Body of pancreas (tissue), 4 donors: ENCODE measurements around the gene RAD51B. TPM values are rescaled to one million over a fixed set of nuclear protein-coding genes. Genes with fewer than 3 reads are reported as not detected.
A peak's percentile ranks its signal among the peaks of the same experiment; 100 is the strongest.

Experiments used
- ATAC-seq: fragments of 150-250 bp; one replicate; pipeline ENCODE4 v1.9.1; 2016
- DNase-seq, 4 donors: peaks; one replicate each; pipeline ENCODE4 v3.0.0-alpha.2; 2019
- H3K27ac ChIP-seq, 4 donors: fragments of 200-600 bp; sonication (generic); 1 replicate in 3 of 4; 2 replicates in 1 of 4; pipeline versions ENCODE4 v1.5.1 to v1.6.1; 2016 to 2019; ENCODE audit warnings: mild to moderate bottlenecking in 1 of 4, mixed read lengths in 1 of 4, moderate library complexity in 1 of 4
- H3K27me3 ChIP-seq, 2 donors: fragments of 200-600 bp; sonication (generic); one replicate each; pipeline ENCODE4 v1.6.0; 2016; ENCODE audit warnings: mild to moderate bottlenecking in 1 of 2
- H3K36me3 ChIP-seq, 2 donors: fragments of 200-600 bp; sonication (generic); replicated peaks in 1 of 2; 2 replicates each; pipeline ENCODE4 v1.5.1; 2016; ENCODE audit warnings: low read depth in 2 of 2; ENCODE audit not compliant: insufficient read depth in 1 of 2
- H3K4me1 ChIP-seq: fragments of 200-600 bp; sonication (generic); one replicate; pipeline ENCODE4 v1.6.0; 2016
- H3K4me3 ChIP-seq, 2 donors: fragments of 200-600 bp; sonication (generic); 1 replicate in 1 of 2; 2 replicates in 1 of 2; pipeline ENCODE4 v1.5.1; 2016 to 2019
- H3K9me3 ChIP-seq, 3 donors: fragments of 200-600 bp; sonication (generic); 1 replicate in 2 of 3; 2 replicates in 1 of 3; pipeline ENCODE4 v1.5.1; 2016
- POLR2A ChIP-seq, 3 donors: fragments of 450-650 bp; IDR thresholded peaks; one replicate each; pipeline ENCODE4 v1.6.1; 2016; ENCODE audit warnings: antibody characterized with exemption in 3 of 3, mild to moderate bottlenecking in 2 of 3
- whole genome bisulfite sequencing, 2 donors: methylation state at CpG; one replicate each; pipeline ENCODE4 v1.1.5; 2017; 5-methylcytosine and 5-hydroxymethylcytosine counted together
- intact Hi-C: fragments of 100-400 bp; cut with DNase I; formaldehyde crosslinking; loops from one replicate; pipeline ENCODE4 v1.15.1; 2023
- total RNA-seq, 2 donors: library from RNA; depleted of rRNA; stranded (reverse); fragments of >200 nt; gene quantifications; one replicate each; pipeline ENCODE4 v1.1.0, GENCODE V29; 2016
- TF ChIP-seq, protein P1 (sequence below), 7 experiments: fragments of 450-650 bp in 4 of 7; fragments of 200-600 bp in 3 of 7; sonication (generic) in 3 of 7; IDR thresholded peaks; one replicate each; pipeline ENCODE4 v1.5.1; 2016 to 2019; ENCODE audit warnings: antibody characterized with exemption in 7 of 7

The RAD51B gene
- total RNA-seq, 2 donors from 2014 or later, result 12.2 to 29.6 TPM

DNA sequence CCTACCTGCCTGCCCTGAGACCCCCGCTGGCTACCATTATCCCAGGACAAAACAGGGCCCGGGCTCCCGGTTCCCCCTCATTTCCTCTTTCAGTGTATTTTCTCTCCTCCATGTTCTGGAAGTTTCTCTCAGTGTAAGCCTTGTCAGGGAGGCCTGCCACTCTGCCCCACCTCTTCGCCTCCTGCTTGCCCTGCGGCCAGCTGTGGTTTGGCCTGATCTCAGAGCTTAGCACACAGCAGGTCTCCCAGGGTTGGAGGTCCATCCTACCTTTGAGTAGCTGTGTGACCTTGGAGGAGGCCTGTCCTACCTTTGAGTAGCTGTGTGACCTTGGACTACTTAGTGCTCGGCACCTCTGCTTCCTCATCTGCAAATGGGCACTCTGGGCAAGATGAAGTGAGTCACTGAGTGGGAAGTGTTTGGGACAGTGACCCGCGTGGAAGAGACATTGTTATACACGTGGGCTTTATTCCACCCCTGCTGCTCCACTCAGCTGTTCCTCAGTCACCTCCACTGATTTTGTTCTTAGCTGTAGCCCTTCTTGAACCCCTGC, 760.6 kb downstream of the RAD51B start:
- H3K4me3 ChIP-seq, result no peak overlapping the region
- 69 to 85% methylated on average over 9 of the region's 9 CpGs for WGBS, 2 donors
- TF ChIP-seq POLR2A (IDR thresholded peaks at IDR 0.05), result no peak
- TF ChIP-seq, protein P1, sequence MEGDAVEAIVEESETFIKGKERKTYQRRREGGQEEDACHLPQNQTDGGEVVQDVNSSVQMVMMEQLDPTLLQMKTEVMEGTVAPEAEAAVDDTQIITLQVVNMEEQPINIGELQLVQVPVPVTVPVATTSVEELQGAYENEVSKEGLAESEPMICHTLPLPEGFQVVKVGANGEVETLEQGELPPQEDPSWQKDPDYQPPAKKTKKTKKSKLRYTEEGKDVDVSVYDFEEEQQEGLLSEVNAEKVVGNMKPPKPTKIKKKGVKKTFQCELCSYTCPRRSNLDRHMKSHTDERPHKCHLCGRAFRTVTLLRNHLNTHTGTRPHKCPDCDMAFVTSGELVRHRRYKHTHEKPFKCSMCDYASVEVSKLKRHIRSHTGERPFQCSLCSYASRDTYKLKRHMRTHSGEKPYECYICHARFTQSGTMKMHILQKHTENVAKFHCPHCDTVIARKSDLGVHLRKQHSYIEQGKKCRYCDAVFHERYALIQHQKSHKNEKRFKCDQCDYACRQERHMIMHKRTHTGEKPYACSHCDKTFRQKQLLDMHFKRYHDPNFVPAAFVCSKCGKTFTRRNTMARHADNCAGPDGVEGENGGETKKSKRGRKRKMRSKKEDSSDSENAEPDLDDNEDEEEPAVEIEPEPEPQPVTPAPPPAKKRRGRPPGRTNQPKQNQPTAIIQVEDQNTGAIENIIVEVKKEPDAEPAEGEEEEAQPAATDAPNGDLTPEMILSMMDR (IDR thresholded peaks at IDR 0.05), result no peak
- peak in 2 of 4 donors; percentile 33 to 45 for DNase-seq
- H3K27me3 ChIP-seq, result no peaks in the 10 kb centered on the region
- H3K4me1 ChIP-seq, result peaks cover 44% of the 10 kb centered on the region
- H3K36me3 ChIP-seq, result no peaks in the 10 kb centered on the region
- H3K9me3 ChIP-seq, result no peaks in the 10 kb centered on the region
- intact Hi-C loops, result no loop called here
- H3K27ac ChIP-seq, result no peak overlapping the region
- ATAC-seq, result peak; percentile 22

DNA sequence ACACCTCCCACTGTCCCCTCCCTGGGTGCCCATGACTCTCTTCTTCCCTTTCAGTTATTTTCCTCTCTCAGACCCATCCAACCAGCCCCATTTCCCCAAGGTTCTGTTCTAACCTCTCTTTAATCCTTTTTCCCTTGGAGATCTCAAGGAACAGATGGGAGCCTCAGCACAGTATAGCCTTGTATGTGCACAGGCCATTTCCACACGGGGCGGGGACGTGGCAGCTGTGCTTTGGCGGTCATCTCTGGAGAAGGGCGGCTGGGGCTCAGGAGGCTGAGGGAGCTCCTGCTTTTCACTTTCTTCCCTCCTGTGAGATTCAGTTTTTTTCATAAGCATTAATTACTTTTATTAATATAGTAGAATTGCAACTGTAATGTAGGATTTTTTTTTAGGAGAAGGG, 761.1 kb downstream of the RAD51B start:
- TF ChIP-seq, protein P1 (IDR thresholded peaks at IDR 0.05), result no peak
- TF ChIP-seq POLR2A (IDR thresholded peaks at IDR 0.05), result no peak
- Histone ChIP-seq H3K27ac (no peak overlapping the region), H3K9me3 (no peaks in the 10 kb centered on the region), H3K27me3 (no peaks in the 10 kb centered on the region), H3K36me3 (no peaks in the 10 kb centered on the region), H3K4me1 (peaks cover 46% of the 10 kb centered on the region), H3K4me3 (no peak overlapping the region)
- ATAC-seq (no peak), DNase-seq (no peak)
- intact Hi-C loops, result no loop called here
- WGBS, 2 donors, result 83 to 92% methylated on average over 5 of the region's 5 CpGs

DNA sequence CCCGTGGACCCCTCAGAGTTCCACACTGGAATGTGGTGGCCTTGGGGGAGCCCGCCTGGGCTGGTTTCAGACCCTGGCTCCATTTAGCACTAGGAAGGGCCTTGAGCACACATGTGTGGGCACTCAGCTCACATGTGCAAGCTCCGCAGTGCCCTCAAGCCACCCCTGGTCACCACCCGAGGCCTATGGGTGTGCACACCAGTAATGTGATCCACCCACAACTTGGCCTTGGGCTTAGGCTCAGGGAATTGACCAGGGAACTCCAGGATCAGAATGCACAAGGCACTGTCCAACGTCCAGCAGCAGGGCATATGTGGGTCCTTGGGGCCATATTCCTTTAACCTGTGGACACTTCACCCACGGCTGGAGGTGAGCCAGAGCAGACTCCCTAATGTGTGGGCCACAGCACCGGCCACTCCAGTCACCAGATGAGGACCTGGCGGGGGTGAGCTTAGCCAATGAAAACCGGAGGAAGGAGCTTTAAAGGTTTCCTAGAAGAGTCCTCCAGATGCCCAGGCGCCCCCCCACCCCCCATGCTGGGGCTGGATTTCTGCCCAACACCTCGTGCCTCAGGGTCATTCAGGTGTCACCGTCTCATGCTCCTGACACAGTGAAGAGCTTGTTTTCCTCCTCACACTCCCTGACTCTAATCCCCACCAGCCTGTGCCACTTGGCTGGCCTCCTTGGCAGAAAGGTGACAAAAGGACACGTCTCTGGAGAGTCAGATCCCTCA, 764.1 kb downstream of the RAD51B start:
- peak in 3 of 4 donors; percentile 41 to 62 (median 42) for DNase-seq
- TF ChIP-seq, protein P1 (IDR thresholded peaks at IDR 0.05), result no peak
- no peak for TF ChIP-seq POLR2A (IDR thresholded peaks at IDR 0.05)
- Histone ChIP-seq H3K27me3 (no peaks in the 10 kb centered on the region), H3K27ac (peak overlapping the region; percentile 8 to 46 (median 32)), H3K4me3 (no peak overlapping the region), H3K4me1 (peaks cover 38% of the 10 kb centered on the region), H3K9me3 (no peaks in the 10 kb centered on the region), H3K36me3 (no peaks in the 10 kb centered on the region)
- peak; percentile 43 for ATAC-seq
- WGBS, 2 donors, result 53 to 59% methylated on average over 9 to 12 of the region's 13 CpGs
- intact Hi-C loops, result no loop called here

DNA sequence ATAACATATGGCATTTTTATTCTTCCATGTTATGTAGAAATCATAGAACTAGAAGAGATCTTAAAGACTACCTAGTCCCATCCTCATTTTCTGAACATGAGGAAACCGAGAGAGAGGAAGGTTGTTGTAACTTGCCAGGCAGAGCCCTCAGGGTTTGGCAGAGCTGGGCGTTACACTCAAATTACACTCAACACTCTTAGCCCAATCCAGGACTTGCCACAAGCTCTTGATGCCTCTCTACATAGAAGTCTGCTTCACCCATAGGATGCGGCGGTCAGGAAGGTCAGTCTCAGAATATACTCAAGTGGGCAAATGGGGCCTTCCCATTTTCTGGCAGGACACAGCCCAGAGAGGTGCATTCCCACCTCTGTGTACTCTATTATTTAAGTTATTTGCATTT, 765.2 kb downstream of the RAD51B start:
- no peak for TF ChIP-seq POLR2A (IDR thresholded peaks at IDR 0.05)
- TF ChIP-seq, protein P1 (IDR thresholded peaks at IDR 0.05), result no peak
- 85% methylated on average over 4 of the region's 4 CpGs for WGBS, 2 donors
- intact Hi-C loops, result no loop called here
- Histone ChIP-seq H3K27me3 (no peaks in the 10 kb centered on the region), H3K4me3 (no peak overlapping the region), H3K9me3 (no peaks in the 10 kb centered on the region), H3K36me3 (no peaks in the 10 kb centered on the region), H3K27ac (peak overlapping the region in 1 of 4 donors; percentile 33), H3K4me1 (peaks cover 38% of the 10 kb centered on the region)
- no peak for ATAC-seq
- no peak for DNase-seq
